Stimulated activated CD4-positive, alpha-beta T cell treated with anti-CD3 and anti-CD28 coated beads, Interleukin-12 subunit alpha, Interleukin-12 subunit beta, amount 100 ng/mL, for 48 hours (primary cell): Measurements from ENCODE around the gene SLC26A1.

Experiments
- DNase-seq, 3 donors: peaks; one replicate each; pipeline ENCODE4 v3.0.0-alpha.2; 2020; ENCODE audit warnings: low read depth in 2 of 3, low spot score in 1 of 3

SLC26A1 gene

DNA sequence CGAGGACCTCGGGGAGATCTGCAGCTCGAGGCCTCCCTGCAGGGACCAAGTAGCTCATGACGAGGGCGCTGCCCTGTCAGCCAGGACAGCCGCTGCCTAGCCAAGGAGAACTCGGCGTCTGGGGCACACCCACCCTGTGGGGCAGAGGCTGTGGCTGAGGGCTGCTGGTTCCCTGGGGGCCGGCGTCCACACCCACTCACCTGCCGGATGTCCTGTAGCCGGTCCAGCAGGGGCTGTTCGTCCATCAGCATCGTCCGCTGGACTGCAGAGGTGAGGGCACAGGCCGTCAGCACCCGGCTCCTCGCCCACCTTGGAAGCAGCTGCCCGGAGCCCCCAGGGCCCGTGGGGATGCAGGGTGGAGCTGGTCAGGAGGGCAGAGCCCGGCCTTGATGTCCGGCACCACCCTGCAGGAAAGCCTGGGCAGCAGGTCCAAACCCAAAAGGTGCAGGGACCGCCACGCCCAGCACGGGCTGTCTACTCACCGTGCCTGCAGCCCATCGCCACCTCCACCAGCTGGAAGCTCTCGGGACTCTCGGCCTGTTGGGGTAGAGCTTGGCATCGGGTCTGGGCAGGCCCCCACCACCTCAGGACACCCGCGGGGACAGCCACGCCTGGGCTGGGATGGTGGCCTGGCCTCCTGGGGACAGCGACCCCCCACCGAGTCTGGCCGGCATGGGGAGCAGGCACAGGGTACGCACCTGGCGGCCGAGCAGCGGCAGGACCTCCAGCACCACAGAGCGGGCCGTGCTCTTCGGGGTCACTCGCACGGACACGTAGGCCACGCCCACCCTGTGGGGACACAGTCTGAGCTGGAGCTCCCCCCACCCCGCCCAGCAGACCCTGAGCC, 26.7 kb downstream of the SLC26A1 start:
- DNase-seq = no peak

- DNase-seq = no peak
These were observed 27.5 kb downstream of the SLC26A1 start for GRCh38 chr4:965766-966134.

GRCh38 chr4:965048-965765, 28.0 kb downstream of the SLC26A1 start:
- no peak for DNase-seq

- DNase-seq = no peak
These were observed 28.7 kb downstream of the SLC26A1 start for GRCh38 chr4:964346-965025.

- DNase-seq = no peak
These were observed 29.7 kb downstream of the SLC26A1 start for GRCh38 chr4:963276-964225.

DNA sequence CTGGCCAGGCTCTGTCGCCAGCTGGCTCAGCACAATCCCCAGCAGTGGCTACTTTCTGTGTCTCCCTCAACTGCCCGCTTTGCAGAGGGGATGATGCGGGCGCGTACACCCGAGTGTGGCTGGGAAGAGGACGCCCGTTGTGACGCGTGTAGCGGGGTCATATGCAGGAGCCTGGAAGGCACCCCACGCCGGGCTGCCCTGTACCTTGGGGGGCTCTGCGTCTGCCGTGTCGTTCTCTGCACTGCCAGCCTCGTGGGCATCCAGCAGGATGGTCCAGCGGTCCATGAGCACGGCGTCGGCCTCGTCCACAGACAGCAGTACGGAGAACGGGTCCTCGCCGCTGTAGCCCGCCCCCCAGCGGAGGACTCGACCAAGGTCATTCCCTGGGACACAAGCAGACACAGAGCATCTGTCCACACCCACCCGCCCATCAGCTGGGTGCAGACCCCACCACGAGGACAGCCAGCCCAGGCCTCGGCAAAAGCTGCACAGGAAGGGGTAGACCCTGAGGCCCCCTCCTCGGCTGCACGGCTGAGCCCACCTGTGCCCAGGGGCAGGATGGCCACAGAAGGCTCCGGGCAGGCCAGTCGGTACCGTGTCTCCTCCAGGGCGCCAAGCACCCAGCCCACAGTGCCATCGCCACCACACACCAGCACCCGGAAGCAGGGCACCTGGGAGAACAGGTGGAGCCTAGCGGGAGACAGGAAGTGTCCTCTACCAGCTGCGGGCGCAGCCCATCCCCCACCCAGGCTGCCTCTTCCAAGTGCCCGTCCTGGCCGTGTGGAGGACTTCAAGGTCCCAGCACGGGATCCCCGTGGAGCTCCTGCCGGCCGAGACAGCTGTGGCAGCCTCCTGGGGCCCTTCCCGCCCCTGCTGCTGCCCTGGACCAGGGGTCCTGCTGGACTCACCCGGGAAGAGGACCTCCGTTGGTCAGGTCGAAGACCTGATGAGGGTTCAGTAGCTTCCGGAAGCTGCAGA, 30.7 kb downstream of the SLC26A1 start:
- no peak for DNase-seq

GRCh38 chr4:961351-962230, 31.6 kb downstream of the SLC26A1 start:
- DNase-seq = no peak

DNA sequence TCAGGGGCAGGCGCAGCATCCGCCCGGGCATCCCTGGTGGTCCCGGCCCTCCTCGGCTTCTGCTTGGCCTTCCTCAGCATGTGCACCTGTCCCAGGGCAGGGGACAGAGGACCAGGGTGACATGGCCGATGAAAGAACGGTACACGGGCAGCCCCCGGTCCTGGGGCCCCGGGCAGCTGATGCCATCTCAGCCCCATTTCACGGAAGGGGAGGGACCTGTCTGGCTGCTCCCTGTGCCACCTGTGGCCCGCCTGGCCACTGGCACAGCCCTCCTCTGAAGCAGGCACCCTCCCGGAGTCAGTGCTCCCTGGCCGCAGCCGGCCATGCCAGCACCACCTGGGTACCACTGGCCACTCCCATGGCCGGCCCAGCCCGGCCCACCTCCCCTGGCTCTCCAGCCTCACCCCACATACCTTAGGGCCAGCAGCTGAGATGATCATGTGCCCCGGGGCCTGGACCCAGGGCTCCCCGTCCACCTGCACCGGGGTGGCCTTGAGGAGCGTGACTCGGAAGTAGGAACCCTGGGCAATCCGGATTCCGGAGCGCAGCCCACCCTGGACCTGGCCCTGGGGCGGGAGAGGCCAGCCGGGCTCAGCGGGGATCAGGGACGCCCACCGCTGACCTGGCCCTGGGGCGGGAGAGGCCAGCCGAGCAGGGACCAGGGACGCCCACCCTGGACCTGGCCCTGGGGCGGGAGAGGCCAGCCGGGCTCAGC, 32.4 kb downstream of the SLC26A1 start:
- no peak for DNase-seq

DNA sequence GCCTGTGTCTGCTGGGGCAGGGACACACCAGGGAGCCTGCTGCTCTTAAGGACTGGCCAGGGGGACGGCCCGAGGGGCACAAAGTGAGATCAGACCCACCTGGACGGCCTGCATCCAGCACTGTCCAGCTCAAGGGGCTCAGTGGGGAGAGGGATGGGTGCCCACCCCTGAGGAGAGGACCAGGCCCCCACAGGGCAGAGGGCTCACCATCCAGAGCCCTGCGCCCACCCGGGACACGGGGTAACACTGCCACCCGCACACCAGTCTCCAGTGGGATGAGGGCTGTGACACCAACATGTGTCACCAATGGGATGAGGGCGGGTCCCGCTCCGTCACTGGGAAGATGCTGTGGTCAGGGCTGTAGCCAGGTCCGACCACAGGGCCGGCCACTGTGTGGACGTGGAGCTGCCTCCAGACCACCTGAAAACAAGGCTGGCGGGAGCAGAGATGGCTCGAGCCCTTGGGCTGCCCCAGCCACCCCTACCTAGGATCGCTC, 33.0 kb downstream of the SLC26A1 start:
- DNase-seq = no peak

GRCh38 chr4:959338-960139, 33.7 kb downstream of the SLC26A1 start:
- no peak for DNase-seq

DNA sequence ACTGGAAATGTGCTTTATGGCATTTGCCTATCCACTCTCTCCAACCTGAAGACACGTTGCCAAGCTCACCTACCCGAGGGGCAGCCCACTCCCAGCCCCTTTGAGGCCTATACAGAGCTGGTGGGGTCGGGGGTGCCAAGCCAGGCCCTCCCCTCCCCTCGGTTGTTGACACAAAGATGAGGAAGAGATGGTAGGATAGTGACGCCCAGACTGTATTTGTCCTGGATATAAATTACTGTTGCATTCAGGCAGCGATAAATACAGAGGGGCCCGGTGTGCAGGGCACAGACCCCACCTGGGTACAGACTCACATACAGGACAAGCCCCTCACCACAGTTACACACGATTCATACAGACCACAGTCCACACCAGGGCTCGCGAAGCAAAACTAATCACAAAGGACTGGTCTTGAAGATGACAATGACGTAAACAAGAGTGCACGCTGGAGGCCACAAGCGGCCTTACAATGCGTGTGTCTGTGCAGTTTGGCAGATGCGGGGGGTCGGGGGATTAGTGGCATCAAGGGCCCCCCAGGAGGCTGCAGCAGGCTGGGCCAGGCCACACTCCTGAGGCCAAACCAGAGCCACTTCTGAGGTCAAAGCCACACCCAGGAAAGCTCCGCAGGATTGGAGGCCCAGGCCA, 34.4 kb downstream of the SLC26A1 start:
- no peak for DNase-seq

GRCh38 chr4:958314-958665, 34.9 kb downstream of the SLC26A1 start:
- DNase-seq = no peak

DNA sequence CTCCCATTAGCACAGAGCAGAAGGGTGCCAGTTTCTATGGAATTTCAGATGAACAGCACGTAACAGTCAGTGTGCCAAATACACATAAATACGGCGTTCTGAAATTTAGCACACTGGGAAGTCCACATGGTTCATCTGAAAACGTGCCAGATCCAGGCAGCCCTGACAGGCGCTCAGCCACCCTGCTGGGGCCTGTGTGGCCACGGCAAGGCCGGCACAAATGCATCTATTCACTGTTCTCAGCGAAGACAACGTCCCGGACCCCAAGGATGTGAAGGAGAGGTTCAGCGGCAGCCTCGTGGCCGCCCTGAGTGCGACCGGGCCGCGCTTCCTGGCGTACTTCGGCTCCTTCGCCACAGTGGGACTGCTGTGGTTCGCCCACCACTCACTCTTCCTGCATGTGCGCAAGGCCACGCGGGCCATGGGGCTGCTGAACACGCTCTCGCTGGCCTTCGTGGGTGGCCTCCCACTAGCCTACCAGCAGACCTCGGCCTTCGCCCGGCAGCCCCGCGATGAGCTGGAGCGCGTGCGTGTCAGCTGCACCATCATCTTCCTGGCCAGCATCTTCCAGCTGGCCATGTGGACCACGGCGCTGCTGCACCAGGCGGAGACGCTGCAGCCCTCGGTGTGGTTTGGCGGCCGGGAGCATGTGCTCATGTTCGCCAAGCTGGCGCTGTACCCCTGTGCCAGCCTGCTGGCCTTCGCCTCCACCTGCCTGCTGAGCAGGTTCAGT, 35.5 kb downstream of the SLC26A1 start:
- DNase-seq = no peak

DNA sequence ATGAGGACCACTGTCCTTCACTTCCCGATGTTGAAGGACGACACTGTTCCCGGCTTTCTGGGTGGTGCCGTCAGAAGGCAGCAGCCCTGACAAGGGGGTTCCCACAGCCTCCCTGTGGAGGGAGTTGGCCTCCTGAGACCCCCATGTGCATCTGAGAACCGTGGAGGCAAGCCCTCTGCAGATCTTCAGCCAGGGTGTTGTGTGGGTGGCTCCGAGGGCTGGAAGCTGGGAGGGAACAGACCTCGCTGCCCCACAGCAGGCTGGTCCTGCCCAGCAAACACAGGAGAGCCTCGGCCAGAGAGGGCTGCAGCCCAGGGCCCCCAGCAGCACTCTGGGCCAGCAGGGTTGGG, 36.0 kb downstream of the SLC26A1 start:
- DNase-seq = no peak

GRCh38 chr4:956531-957230, 36.5 kb downstream of the SLC26A1 start:
- DNase-seq = no peak
